Gastrocnemius medialis (tissue), 4 donors: ENCODE data around the gene ACACA.

Source experiments
- POLR2A ChIP-seq, 2 donors: fragments of 450-650 bp; IDR thresholded peaks; one replicate each; pipeline ENCODE4 v1.6.1; 2017; ENCODE audit warnings: antibody characterized with exemption in 2 of 2, mild to moderate bottlenecking in 2 of 2, moderate library complexity in 2 of 2
- TF ChIP-seq, protein P1 (sequence below), 5 experiments: fragments of 450-650 bp in 3 of 5; fragments of 200-600 bp in 2 of 5; sonication (generic) in 2 of 5; IDR thresholded peaks in 4 of 5; conservative IDR thresholded peaks in 1 of 5; 1 replicate in 4 of 5; 2 replicates in 1 of 5; pipeline ENCODE4 v1.5.1; 2016 to 2019; ENCODE audit warnings: antibody characterized with exemption in 5 of 5, mild to moderate bottlenecking in 3 of 5, moderate library complexity in 3 of 5

DNA sequence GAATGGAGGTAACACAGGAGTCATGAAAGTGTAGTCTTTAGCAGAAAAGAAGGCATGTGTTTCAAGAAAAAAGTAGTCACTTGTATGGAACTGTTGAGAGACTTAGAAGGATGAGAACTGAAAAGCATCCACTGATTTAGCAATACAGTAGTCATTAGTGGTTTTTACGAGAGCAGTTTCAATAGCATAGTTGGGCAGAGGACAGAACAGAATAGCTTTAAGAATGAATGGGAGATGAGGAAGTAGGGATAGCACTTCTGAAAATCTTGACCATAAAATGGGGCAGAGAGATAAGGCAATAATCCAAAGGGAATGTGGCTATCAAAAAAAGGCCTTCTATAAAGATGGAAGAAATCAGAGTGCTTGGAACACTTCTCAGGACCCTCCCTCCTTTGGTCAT lies 95.7 kb downstream of the ACACA start:
- TF ChIP-seq, protein P1, sequence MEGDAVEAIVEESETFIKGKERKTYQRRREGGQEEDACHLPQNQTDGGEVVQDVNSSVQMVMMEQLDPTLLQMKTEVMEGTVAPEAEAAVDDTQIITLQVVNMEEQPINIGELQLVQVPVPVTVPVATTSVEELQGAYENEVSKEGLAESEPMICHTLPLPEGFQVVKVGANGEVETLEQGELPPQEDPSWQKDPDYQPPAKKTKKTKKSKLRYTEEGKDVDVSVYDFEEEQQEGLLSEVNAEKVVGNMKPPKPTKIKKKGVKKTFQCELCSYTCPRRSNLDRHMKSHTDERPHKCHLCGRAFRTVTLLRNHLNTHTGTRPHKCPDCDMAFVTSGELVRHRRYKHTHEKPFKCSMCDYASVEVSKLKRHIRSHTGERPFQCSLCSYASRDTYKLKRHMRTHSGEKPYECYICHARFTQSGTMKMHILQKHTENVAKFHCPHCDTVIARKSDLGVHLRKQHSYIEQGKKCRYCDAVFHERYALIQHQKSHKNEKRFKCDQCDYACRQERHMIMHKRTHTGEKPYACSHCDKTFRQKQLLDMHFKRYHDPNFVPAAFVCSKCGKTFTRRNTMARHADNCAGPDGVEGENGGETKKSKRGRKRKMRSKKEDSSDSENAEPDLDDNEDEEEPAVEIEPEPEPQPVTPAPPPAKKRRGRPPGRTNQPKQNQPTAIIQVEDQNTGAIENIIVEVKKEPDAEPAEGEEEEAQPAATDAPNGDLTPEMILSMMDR (IDR thresholded peaks at IDR 0.05 in 4 of 5, conservative IDR thresholded peaks at IDR 0.05 in 1 of 5) = no peak
- no peak for TF ChIP-seq POLR2A (IDR thresholded peaks at IDR 0.05)
